Muscle of arm (tissue), 12 donors: Measurements from ENCODE around the gene SRC. TPM values are rescaled to one million over a fixed set of nuclear protein-coding genes. Genes with fewer than 3 reads are reported as not detected.

Source experiments
- DNase-seq: peaks from one replicate; pipeline ENCODE4 v3.0.0-alpha.2; 2013
- polyA plus RNA-seq, 12 donors: library from polyadenylated mRNA; unstranded; fragments of 120-200 nt; gene quantifications; one replicate each; pipeline ENCODE4 v1.2.1, GENCODE V29; 2013; ENCODE audit not compliant: insufficient read length in 12 of 12

SRC gene
- polyA plus RNA-seq, 12 donors = 10.3 to 24.6 (median 15.9) TPM; not detected in 1

DNA sequence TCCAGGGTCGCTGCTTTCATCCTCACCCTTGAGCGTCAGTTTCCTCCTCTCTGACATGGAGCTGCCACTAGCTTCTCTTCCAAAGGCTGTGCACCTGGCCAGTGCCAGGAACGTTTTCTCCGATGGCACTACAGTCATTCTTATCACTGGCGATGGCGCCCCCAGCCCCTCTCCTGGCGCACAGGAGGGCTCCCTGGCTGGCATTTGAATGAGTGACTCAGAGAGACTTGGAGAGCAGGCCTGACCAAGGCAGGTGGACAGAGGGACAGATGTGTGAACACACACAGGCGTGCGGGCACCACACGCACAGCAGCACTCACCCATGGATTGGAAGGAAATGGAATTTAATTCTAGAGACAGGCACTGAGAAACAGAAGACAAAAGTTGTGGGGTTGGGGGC is 77.6 kb downstream of the SRC start:
- DNase-seq = no peak

DNA sequence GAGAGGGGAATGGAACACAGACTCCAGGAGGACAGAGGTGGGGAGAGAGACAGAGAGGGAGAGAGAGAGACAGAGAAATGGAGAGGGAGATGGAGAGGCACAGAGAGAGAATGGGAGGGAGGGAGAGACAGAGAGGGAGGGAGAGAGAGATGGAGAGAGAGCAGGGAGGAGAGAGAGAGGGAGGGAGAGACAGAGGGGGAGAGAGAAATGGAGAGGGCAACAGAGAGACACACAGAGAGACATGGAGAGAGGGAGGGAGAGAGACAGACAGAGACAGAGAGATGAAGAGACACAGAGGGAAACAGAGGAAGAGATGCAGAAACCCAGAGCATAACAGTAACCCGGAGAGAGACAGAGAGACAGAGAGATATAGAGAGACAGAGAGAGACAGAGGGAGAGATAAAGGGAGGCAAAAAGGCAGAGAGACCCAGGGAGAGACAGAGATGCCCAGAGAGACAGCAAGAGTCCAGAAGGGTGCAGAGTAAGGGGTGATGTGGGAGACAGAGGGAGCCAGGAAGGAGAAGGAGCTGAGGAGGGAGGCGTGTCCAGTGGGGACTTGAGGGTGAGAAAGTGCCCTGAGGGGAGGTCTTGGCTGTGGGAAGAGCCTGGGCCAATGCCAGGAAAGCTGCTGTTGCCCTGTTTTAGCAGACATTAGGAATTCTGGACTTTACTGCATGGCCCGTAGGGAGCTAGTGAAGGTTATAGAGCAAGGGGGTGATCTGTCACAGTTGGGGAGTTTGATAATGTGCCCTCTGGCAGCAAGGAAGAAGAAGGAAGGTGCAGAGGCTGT is 78.3 kb downstream of the SRC start:
- no peak for DNase-seq

DNA sequence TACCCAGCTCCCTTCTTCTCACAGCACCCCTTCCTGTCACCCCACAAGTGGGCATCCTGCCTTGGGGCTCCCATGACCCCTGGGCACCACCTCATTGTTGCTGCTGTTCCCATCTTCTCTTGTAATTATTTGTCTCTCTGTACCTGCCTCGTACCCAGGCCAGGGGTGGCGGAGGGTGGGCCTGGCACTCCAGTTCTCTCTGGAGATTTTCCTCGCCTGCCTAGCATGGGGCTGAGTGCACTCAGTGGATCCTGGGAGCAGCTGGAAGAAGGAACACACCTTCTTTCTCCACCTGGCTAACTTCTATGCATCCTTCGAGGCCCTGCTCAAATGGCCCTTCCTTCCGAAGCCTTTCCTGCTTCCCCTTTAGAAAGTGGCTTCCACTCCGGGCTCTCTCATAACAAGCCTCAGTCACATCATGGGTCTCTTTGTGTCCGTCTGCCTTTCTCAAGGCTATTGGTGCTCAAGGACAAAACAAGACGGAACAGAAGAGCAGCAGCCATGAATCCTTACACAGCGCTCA is 79.2 kb downstream of the SRC start:
- no peak for DNase-seq

DNA sequence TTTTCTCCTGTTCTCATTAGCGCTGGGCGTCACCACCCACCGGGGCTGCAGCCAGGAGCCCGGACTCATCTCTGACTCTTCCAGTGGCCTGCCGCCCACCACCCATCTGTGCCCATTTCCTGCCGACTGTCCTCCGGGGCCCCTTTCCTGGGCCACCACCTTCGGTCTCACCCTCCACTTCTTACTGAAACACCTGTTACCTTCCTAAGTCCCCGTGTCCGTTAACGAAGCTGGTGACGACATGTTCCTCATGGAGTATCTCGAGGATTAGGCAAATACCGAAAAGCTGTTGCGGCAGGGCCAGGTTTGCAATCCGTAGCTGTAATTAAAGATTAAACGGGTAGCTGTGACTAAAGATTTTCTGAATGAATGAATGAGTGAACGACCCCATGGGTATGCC is 80.2 kb downstream of the SRC start:
- no peak for DNase-seq

DNA sequence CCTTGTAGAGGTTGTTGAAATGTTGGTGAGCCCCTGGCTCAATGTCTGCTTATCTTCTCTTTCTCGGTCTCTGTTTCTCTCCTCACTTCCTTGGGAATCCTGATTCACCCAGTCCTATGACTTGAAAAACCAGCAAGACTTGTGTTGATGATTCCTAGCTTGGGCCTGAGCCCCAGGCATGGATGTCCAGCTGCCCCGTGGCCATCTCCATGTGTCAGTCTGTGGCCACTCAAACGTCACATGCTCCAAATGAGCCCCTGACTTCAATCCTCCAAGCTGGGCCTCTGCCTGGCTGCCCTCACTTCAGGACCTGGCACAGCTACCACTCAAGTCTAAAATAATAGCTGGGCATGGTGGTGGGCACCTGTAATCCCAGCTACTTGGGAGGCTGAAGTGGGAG is 81.0 kb downstream of the SRC start:
- DNase-seq = no peak

DNA sequence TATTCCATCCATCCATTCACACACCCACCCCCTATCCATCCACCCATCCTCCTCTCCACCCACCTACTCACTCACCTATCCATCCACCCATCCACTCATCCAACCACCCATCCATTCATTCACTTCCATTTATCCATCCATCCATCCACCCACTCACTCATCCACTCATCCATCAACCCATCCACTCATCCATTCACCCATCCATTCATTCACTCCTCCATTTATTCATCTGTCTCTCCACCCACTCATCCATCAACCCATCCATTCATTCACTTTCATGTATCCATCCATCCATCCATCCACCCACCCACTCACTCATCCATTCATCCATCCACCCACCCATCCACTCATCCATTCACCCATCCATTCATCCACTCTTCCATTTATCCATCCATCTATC is 84.1 kb downstream of the SRC start:
- DNase-seq = no peak

DNA sequence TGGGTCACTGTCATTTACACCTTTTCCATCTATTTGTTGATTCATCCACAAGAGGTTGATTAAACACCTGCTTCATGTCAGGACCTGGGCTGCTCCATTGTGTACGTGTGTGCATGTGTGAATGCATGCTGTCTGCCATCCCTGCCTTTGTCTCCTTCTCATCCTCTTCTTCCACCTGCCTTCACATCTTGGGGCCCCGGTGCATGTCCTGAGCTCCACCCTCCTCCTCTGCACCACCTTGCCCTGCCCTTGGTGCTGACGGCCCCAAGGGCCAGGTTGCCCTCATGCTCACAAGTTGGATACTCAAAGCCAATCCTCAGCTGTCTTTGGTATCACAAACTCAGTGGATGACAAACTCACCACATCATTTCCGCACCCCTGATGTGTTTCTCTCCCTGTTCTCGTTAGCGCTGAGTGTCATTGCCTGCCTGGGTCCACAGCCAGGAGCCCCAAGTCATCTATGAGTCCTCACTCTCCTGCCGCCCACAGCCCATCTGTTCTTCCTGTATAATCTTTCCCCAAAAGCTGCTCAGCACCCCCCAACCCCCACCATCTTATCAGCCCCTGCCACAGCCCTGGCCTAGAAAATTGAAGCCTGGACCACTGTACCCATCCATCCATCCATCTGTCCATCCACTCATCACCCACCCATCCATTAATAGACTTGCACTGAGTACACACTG is 85.0 kb downstream of the SRC start:
- DNase-seq = no peak

DNA sequence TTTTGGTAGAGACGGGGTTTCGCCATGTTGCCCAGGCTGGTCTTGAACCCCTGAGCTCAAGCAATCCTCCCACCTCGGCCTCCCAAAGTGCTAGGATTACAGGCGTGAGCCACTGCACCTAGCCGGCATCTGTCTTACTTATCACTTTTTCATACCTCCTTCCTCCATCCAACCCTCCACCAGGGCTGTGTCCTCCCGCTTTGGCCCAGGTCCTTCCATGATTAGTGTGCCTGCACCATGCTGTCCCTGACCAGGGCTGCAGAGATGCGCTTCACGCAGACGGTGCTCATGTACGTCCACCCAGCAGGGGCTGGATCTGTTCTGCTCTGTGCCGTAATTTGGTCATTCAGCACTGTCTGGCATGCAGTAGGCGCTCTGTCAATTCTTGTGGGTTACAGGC is 85.8 kb downstream of the SRC start:
- DNase-seq = no peak

DNA sequence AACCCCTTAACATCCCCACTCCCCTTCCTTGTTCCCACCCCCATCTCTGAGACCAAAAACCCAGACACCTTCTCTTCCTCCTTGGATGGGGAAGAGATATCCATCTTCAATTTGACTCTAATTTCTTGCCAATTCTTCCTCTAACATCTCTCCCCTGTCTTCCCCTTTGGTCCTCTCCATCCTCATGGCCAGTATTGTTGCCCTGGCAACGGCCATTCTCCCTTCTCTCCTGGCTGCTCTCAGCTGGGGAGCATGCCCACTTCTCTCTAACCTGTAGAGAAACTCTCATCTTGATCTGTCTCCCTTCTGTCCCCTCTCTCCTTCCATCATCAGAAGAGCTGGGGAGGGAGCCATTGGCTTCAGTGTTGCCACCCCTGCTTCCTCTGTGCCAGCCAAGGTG is 86.7 kb downstream of the SRC start:
- DNase-seq = no peak

DNA sequence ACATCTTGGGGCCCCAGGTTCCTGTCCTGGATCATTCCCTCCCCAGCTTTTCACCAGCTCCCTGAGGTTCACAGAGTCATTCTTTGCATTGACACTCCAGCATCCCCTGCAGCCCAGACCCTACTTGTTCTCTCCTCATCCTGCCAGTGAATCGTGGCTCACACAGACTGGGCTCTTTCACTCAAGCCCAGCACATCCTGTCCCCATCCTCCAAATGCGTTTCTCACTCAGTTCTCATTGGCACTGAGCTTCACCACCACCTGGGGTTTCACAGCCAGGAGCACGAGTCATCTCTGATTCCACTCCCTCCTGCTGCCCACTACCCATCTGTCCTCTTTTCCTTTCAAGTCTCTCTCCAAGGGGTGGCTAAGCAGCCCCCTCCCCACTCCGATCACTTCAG is 89.7 kb downstream of the SRC start:
- DNase-seq = no peak

DNA sequence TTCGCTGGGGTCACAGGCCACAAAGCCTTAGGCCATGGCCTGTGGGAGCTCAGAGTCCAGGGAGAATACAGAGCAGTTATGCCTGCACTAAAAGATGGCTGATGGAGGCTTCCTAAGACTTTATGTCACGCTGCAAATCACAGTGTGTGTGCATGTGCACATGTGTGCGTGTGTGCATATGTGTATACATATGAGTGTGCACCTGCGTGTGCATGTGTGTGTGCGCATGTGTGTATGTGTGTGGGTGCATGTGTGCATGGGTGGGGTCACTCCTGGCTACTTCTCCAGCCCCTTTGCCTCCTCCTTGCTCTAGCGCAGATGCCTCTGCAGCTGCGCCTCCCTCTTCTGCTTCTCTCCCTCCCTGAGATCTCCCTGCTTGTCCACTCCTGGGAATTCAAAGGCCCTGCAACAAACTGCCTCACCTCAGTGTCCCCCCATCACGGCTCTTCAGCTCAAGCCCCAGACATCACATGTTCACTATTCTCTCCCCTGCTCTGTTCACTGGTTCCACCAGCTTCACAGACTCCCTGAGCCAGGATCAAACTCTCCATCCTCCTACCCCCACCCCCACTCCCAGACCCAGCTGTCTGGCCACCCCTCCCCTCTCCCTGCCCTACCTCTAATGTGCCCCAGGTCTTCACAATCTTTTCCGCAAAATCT is 90.7 kb downstream of the SRC start:
- DNase-seq = no peak

DNA sequence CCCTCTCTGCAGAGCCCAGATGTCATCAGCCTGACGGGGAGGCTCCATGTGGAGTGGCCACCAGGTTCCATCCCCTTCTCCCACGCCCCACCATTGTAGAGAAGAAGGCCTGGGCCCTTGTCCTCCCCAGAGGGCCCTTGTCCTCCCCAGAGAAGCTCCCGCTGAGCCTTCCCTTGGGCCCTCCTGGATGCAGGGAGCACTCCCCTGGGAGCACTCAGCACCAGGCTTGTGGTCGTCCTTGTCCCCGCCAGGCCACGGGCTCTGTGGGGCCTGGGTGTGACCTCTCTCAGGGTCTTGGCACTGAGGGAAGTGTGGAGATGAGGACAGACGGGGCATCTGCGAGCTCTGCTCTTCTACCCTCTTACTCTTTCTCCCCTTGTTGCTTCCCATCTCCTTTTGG is 91.7 kb downstream of the SRC start:
- DNase-seq = no peak

DNA sequence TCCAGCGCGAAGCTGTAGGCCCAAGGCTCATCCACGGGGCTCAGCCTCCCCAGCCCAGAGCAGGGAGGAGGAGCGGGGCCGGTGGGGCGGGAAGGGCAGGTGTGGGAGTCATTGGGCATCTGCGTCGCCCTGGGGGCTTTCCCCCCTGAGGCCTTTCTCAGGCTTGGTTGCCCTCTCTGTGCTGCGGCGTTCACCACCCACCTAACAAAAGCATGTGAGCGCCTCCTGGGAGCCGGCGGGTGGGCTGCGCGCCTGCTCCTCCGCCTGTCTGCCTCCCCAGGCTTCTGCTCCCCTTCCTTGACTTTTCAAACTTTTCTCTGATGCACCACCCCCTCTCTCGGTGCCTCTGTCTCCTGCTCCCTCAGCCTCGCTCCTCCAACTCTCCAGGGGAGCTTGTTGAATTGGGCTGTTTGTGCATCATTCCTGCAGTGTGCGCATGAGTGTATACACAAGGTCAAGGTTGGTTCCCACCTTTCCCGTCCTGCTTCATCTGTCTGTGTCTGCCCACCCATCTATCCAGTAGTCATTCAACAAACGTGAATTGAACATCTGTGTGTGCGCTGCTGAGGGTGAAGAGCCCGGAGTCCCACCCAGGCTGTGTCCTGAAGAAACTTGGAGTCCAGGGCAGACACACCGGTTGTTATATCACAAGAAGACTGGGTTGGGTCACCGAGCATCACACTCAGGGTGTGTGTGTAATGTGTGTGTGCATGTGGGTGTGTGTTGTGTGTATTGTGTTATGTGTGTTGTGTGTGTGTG is 92.7 kb downstream of the SRC start:
- DNase-seq = no peak

DNA sequence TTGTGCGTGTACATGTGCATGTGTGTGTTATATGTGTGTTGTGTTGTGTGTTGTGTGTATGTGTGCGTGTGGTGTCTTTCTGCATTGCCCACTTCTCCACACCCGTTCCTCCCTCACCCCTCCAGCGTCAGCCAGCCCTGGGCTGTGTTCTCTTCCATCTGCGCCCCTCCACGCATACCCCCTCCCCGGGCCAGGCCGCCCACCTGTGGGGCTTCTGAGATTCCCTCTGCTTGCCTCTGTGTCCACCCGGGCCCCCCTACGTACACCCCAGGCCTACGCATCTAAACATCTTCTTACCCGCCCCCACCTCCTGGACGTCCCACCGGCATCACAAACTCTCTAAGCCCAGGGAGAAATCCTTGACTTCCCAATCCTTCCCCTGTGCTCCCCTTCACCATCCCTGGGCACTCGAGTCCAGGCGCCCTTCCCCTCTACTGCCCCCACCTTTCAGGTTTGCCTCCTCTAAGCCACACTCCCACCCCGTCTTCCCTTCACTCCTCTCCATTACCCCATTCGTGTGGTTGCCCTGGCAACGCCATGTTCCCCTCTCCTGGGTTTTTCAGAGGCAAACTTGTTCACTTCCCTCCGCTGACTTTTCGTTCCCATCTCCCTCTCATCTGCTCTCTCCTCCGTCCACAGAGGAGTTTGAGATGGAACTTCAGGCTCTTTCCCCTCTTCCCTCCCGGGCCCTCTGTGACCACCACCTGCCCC is 93.4 kb downstream of the SRC start:
- no peak for DNase-seq

DNA sequence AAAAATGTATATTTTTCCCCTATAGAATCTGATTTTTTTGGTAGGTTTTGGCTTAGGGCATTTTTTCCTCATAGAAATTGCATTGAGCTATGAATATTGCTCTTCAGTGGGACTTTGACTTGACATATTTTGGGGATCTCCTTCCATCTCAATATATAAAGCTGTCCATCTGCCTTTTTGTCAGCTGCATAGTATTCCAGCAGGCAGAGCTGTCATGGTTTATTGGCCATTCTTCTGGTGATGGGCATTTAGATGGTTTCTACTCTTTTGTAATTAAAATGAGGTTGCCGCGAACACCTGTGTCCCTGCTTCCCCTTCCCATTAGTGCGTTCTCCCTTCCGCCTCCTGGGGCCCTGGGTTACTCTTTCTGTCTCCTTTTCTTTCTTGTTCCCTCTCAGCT is 95.1 kb downstream of the SRC start:
- no peak for DNase-seq

DNA sequence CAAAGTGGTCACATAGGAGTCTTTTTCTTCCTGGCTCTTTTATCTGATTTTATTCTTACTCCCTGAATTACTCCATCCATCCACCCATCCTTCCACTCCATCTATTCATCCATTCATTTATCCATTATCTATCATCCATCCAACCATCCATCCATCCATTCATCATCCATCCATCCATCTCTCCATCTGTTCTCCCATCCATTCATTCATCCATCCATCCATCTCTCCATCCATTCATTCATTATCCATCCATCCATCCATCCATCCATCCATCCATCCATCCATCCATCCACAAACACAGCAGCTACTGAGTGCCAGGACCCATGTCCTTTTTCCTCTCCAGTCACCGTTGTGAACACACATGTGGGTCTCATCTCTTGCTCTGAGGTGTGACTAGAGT is 96.6 kb downstream of the SRC start:
- no peak for DNase-seq

DNA sequence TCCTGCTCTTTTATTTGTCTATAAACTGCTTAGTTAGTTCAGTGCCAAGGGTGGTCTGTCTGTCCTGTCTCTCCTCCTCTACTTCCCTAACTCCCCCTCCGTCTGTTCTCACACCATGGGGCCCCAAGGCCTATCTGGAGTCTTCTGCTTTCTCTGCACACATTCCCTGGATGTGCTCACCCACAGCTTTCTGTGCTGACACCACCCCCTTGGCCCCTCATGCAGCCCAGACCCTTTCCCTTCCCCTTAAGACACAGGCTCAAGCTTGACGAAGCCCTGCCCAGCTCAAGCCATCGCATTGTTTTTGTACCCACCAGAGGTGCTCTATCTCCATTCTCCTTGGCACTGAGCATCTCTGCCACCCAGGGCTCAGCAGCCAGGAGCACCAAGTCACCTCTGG is 97.0 kb downstream of the SRC start:
- no peak for DNase-seq

DNA sequence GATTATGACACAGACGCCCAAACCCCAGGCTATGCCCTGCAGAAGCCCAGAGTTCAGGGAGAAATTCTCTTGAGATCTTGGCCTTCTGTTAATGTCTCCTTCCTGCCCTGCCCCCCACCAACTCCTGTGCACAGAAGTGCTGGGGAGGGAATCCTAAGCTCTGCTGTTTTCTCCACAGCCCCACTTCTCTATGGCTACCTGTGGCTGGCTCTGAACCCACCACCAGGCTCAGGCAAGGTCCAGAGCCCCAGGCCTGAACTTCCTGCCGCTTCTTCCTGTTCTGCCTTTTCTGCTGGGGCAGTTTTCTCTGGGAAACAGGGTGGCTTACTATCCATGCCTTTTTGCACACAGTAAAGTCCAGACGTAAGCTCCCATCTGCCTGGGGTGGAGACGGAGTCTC is 97.7 kb downstream of the SRC start:
- DNase-seq = no peak

DNA sequence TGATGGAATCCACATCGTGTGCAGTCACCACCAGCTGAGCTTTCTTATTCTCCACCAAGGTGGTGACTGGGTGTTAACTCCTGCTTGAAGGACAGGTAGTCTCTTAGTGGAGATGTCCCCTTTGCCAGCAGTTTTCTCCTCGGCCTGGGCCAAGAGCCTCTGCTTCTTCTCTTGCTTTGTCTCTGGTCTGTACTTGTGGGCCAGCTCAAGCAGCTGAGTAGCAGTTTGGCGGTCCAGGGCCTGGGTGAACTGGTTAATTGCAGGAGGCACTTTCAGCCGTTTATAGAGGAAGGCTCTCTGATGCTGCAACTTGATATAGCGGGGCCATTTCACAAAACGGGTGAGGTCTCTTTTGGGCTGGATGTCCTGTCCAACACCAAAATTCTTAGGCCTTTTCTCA is 99.1 kb downstream of the SRC start:
- DNase-seq = no peak

DNA sequence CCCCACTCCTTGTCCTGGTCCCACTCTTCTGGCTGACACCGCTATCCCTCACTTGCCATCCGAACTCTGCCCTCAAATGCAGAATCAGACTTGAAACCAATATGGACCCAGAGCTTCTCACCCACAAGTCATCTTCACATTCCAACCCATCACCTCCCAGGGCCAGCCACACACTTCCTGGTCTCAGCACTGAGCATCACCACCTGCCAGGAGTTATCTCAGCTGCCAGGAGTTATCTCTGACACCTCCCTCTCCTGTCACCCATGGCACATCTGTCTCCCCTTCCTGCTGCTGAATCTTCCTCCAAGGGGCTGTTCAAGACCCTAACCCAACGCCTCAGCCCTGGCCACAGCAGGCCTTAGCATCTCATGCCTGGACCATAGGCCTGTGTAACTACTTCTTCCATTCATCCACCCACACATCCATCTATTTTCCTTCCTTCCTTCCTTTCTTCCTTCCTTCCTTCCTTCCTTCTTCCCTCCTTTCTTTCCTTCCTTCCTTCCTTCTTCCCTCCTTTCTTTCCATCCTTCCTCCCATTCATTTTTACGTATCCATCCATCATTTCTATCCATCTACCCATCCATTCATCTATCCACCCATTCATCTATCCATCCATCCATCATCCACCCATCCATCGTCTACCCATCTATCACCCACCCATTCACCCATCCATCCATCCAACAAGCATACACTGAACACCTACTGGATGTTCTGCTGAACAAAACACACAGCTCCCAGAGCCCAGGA is 100.5 kb downstream of the SRC start:
- DNase-seq = no peak

DNA sequence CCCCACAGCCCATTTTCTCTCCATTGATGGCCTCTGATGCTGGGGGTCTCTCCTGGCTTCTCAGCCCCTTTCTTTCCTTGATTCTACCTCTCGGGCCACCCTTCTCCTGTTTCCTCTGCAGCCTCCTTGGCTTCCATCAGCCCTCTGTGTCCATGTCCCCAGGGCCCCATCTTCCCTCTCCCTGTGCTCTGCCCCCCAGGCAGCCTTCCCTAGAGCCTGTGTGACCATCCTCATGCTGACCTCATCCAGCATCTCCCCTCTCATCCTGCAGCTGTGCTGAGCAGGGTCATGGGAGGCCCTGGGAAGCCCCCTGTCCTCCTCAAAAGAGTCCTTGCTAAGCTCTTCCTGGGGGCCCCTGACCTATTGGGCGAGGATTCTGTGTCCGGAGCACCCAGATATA is 101.7 kb downstream of the SRC start:
- DNase-seq = no peak
